Naive thymus-derived CD4-positive, alpha-beta T cell (primary cell): ENCODE measurements around the gene APPL2. TPM values are rescaled to one million over a fixed set of nuclear protein-coding genes. Genes with fewer than 3 reads are reported as not detected.

Experiments
- ATAC-seq: fragments of 150-1000 bp; cut with Tn5 transposase; 2 replicates; pipeline ENCODE4 v1.10.0; 2021; ENCODE audit warnings: mild to moderate bottlenecking, moderate library complexity
- CTCF ChIA-PET: fragments of 350-600 bp; sonication (Branson Sonifier 250); formaldehyde crosslinking; loops from one replicate; lab custom pipeline; 2021; ENCODE audit warnings: antibody characterized with exemption; lab: Charles Lee
- POLR2A ChIA-PET: fragments of 350-600 bp; sonication (Branson Sonifier 250); formaldehyde crosslinking; loops from one replicate; lab custom pipeline; 2021; ENCODE audit warnings: antibody characterized with exemption, inconsistent platforms; lab: Charles Lee
- DNase-seq, 9 donors: peaks; one replicate each; pipeline versions ENCODE4 v3.0.0 to v3.0.0-alpha.2; 2020 to 2022; ENCODE audit warnings: mixed read lengths in 1 of 9
- H3K27ac ChIP-seq: one replicate; pipeline ENCODE4 v1.7.0; 2013; ENCODE audit warnings: mild to moderate bottlenecking, low read depth, low read length, moderate library complexity
- H3K27me3 ChIP-seq, 2 donors: one replicate each; pipeline ENCODE4 v1.7.0; 2013; ENCODE audit warnings: low read length in 2 of 2, mild to moderate bottlenecking in 2 of 2, moderate library complexity in 2 of 2; ENCODE audit not compliant: control insufficient read depth in 2 of 2, insufficient read depth in 2 of 2
- H3K36me3 ChIP-seq, 3 experiments: 1 replicate in 2 of 3; 2 replicates in 1 of 3; pipeline ENCODE4 v1.7.0; 2013; ENCODE audit warnings: low read length in 3 of 3, mild to moderate bottlenecking in 3 of 3, moderate library complexity in 1 of 3; ENCODE audit not compliant: insufficient read depth in 3 of 3, control insufficient read depth in 2 of 3
- H3K4me1 ChIP-seq, 2 donors: one replicate each; pipeline ENCODE4 v1.7.0; 2013; ENCODE audit warnings: low read length in 2 of 2, mild to moderate bottlenecking in 2 of 2, moderate library complexity in 1 of 2; ENCODE audit not compliant: control insufficient read depth in 2 of 2, insufficient read depth in 2 of 2
- H3K4me3 ChIP-seq: 2 replicates; pipeline ENCODE4 v1.7.0; 2013; ENCODE audit warnings: mild to moderate bottlenecking, low read length
- H3K9me3 ChIP-seq, 3 experiments: 1 replicate in 2 of 3; 2 replicates in 1 of 3; pipeline ENCODE4 v1.7.0; 2013; ENCODE audit warnings: low read length in 3 of 3; ENCODE audit not compliant: control insufficient read depth in 2 of 3
- H3K27ac Mint-ChIP-seq, 9 donors: one replicate each; pipeline ENCODE4 v1.8.0; 2020 to 2022; ENCODE audit warnings: mixed read lengths in 9 of 9, mild to moderate bottlenecking in 8 of 9, moderate library complexity in 5 of 9, inconsistent platforms in 2 of 9
- H3K27me3 Mint-ChIP-seq, 5 donors: one replicate each; pipeline ENCODE4 v1.8.0; 2021 to 2022; ENCODE audit warnings: mixed read lengths in 5 of 5, mild to moderate bottlenecking in 1 of 5
- H3K36me3 Mint-ChIP-seq, 5 donors: one replicate each; pipeline ENCODE4 v1.8.0; 2020 to 2022; ENCODE audit warnings: mixed read lengths in 5 of 5, mild to moderate bottlenecking in 3 of 5, inconsistent platforms in 1 of 5
- H3K4me1 Mint-ChIP-seq, 7 donors: one replicate each; pipeline ENCODE4 v1.8.0; 2020 to 2022; ENCODE audit warnings: mixed read lengths in 7 of 7, mild to moderate bottlenecking in 3 of 7, inconsistent platforms in 1 of 7
- H3K4me3 Mint-ChIP-seq, 10 donors: one replicate each; pipeline ENCODE4 v1.8.0; 2020 to 2022; ENCODE audit warnings: mild to moderate bottlenecking in 10 of 10, mixed read lengths in 10 of 10, moderate library complexity in 6 of 10, inconsistent platforms in 2 of 10
- H3K9me3 Mint-ChIP-seq, 11 donors: one replicate each; pipeline ENCODE4 v1.8.0; 2020 to 2022; ENCODE audit warnings: mixed read lengths in 11 of 11, mild to moderate bottlenecking in 4 of 11, inconsistent platforms in 1 of 11, moderate library complexity in 1 of 11
- intact Hi-C, 2 donors: fragments of 100-400 bp; cut with micrococcal nuclease; formaldehyde crosslinking; loops; one replicate each; pipeline ENCODE4 v1.15.1; 2023
- polyA plus RNA-seq, 2 donors: library from polyadenylated mRNA; unstranded; fragments of 300-500 nt; fragmentation: Illumina TruSeq; gene quantifications; one replicate each; pipeline ENCODE4 v1.2.3, GENCODE V29; 2021
- total RNA-seq, 6 experiments: library from RNA in 5 of 6; stranded (reverse) in 5 of 6; gene quantifications; 1 replicate in 5 of 6; 2 replicates in 1 of 6; pipeline ENCODE4 v1.2.3 and lab custom pipeline; 2021 to 2026

APPL2 gene
- total and polyA plus RNA-seq, 7 experiments from 2014 or later: 10.1 to 74.5 (median 39.8) TPM

GRCh38 chr12:105158876-105159275, 77.1 kb downstream of the APPL2 start:
- no peak overlapping the region for H3K4me3 ChIP-seq
- no peaks in the 10 kb centered on the region for H3K9me3 Mint-ChIP-seq
- H3K4me1 ChIP-seq: no peaks in the 10 kb centered on the region
- peaks cover 0 to 42% (median 15%) of the 10 kb centered on the region in 3 experiments for H3K36me3 ChIP-seq
- peaks cover 15 to 44% (median 35%) of the 10 kb centered on the region in 5 donors for H3K36me3 Mint-ChIP-seq
- H3K4me3 Mint-ChIP-seq: no peak overlapping the region
- H3K27me3 ChIP-seq: no peaks in the 10 kb centered on the region
- H3K27ac ChIP-seq: no peak overlapping the region
- ATAC-seq (no peak), DNase-seq (no peak)
- peak overlapping the region in 4 of 9 donors; percentile 11 to 62 (median 40) for H3K27ac Mint-ChIP-seq
- no peaks in the 10 kb centered on the region for H3K9me3 ChIP-seq
- ChIA-PET CTCF (no interaction called here), POLR2A (no interaction called here)
- intact Hi-C loops: no loop called here
- peaks cover 0 to 12% (median 3%) of the 10 kb centered on the region in 7 donors for H3K4me1 Mint-ChIP-seq
- no peaks in the 10 kb centered on the region for H3K27me3 Mint-ChIP-seq

- Mint-ChIP-seq H3K9me3 (no peaks in the 10 kb centered on the region), H3K27me3 (no peaks in the 10 kb centered on the region), H3K27ac (peak overlapping the region in 1 of 9 donors; percentile 24), H3K4me3 (no peak overlapping the region), H3K4me1 (peaks cover 0 to 7% (median 3%) of the 10 kb centered on the region in 7 donors), H3K36me3 (peaks cover 7 to 35% (median 35%) of the 10 kb centered on the region in 5 donors)
- no peaks in the 10 kb centered on the region for H3K4me1 ChIP-seq
- no peak for DNase-seq
- ChIA-PET CTCF (no interaction called here), POLR2A (no interaction called here)
- no peaks in the 10 kb centered on the region for H3K27me3 ChIP-seq
- peaks cover 0 to 47% (median 19%) of the 10 kb centered on the region in 3 experiments for H3K36me3 ChIP-seq
- no peaks in the 10 kb centered on the region for H3K9me3 ChIP-seq
- ATAC-seq: no peak
- intact Hi-C loops: no loop called here
- H3K27ac ChIP-seq: no peak overlapping the region
- H3K4me3 ChIP-seq: no peak overlapping the region
These were observed 78.4 kb downstream of the APPL2 start for GRCh38 chr12:105157606-105158005.

- Mint-ChIP-seq H3K4me1 (peaks cover 0 to 7% (median 3%) of the 10 kb centered on the region in 7 donors), H3K27me3 (no peaks in the 10 kb centered on the region), H3K36me3 (peaks cover 7 to 36% (median 27%) of the 10 kb centered on the region in 5 donors), H3K9me3 (no peaks in the 10 kb centered on the region), H3K4me3 (no peak overlapping the region), H3K27ac (peak overlapping the region in 3 of 9 donors; percentile 33 to 81 (median 76))
- intact Hi-C loops: no loop called here
- POLR2A ChIA-PET: interaction anchor here (0.7 kb wide), 1 partner anchor 14 kb away, joined by 3 read pairs; no protein-coding TSS in a partner anchor
- H3K4me1 ChIP-seq: no peaks in the 10 kb centered on the region
- no peak overlapping the region for H3K27ac ChIP-seq
- H3K4me3 ChIP-seq: no peak overlapping the region
- H3K36me3 ChIP-seq: peaks cover 0 to 61% (median 21%) of the 10 kb centered on the region in 3 experiments
- H3K27me3 ChIP-seq: no peaks in the 10 kb centered on the region
- H3K9me3 ChIP-seq: no peaks in the 10 kb centered on the region
- no peak for ATAC-seq
- no peak for DNase-seq
- CTCF ChIA-PET: no interaction called here
These were observed 79.7 kb downstream of the APPL2 start for GRCh38 chr12:105156260-105156659.

GRCh38 chr12:105142259-105142658, 93.7 kb downstream of the APPL2 start:
- no peak overlapping the region for H3K4me3 Mint-ChIP-seq
- ChIA-PET CTCF (no interaction called here), POLR2A (interaction anchor here (0.6 kb wide), 1 partner anchor 14 kb away, joined by 3 read pairs; no protein-coding TSS in a partner anchor)
- H3K4me3 ChIP-seq: no peak overlapping the region
- H3K27ac ChIP-seq: no peak overlapping the region
- intact Hi-C loops: no loop called here
- H3K4me1 ChIP-seq: no peaks in the 10 kb centered on the region
- no peak for DNase-seq
- no peak for ATAC-seq
- H3K9me3 ChIP-seq: no peaks in the 10 kb centered on the region
- H3K36me3 ChIP-seq: peaks cover 0 to 34% (median 0%) of the 10 kb centered on the region in 3 experiments
- H3K27me3 ChIP-seq: no peaks in the 10 kb centered on the region
- peaks cover 0 to 29% (median 19%) of the 10 kb centered on the region in 5 donors for H3K36me3 Mint-ChIP-seq
- no peaks in the 10 kb centered on the region for H3K27me3 Mint-ChIP-seq
- H3K4me1 Mint-ChIP-seq: peaks cover 0 to 11% (median 2%) of the 10 kb centered on the region in 7 donors
- no peaks in the 10 kb centered on the region for H3K9me3 Mint-ChIP-seq
- no peak overlapping the region for H3K27ac Mint-ChIP-seq

DNA sequence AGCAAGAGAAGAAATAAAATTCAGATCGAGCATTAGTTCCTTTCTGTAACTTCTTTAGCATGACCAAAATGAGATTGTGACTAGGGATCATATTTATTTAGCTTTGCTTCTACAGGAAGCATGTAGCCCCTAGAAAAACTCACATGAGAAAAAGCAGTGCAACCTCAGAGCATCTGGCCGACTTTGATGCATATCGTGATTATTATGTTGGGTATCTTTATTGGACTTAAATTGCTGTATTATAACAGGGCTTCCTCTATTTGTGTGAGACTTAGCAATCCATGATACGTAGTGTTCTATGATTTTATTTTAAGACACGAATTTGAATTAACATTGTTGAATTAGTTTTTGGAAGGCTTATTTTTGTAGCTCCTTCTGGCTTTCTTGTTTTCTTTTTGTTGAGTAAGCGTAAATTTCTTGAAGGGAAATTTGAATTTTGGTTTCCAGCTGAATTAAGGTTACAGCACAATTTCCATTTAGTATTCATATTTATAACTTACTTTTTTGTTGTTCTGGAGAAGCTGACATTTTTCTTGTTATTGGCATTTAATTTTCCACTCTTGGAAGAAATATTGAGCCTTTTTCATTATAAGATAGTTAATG, 94.6 kb downstream of the APPL2 start:
- POLR2A ChIA-PET: no interaction called here

GRCh38 chr12:105138248-105138647, 97.7 kb downstream of the APPL2 start:
- CTCF ChIA-PET: interaction anchor here (0.6 to 1.0 kb wide), 2 partner anchors 56 to 1131 kb away, joined by 3 to 4 read pairs; no protein-coding TSS in a partner anchor
- Histone ChIP-seq H3K4me3 (no peak overlapping the region), H3K27me3 (no peaks in the 10 kb centered on the region), H3K36me3 (peaks cover 0 to 43% (median 0%) of the 10 kb centered on the region in 3 experiments), H3K9me3 (no peaks in the 10 kb centered on the region), H3K4me1 (no peaks in the 10 kb centered on the region), H3K27ac (no peak overlapping the region)
- ATAC-seq: no peak
- POLR2A ChIA-PET: no interaction called here
- no peak for DNase-seq
- H3K27me3 Mint-ChIP-seq: no peaks in the 10 kb centered on the region
- peak overlapping the region in 1 of 9 donors; percentile 37 for H3K27ac Mint-ChIP-seq
- peaks cover 9 to 39% (median 27%) of the 10 kb centered on the region in 5 donors for H3K36me3 Mint-ChIP-seq
- intact Hi-C loops: no loop called here
- H3K4me3 Mint-ChIP-seq: no peak overlapping the region
- H3K9me3 Mint-ChIP-seq: no peaks in the 10 kb centered on the region
- peaks cover 11 to 42% (median 31%) of the 10 kb centered on the region in 7 donors for H3K4me1 Mint-ChIP-seq

More for the DNA sequence above, 94.6 kb downstream of the APPL2 start:
- Histone ChIP-seq H3K36me3 (peaks cover 0 to 37% (median 0%) of the 10 kb centered on the region in 3 experiments), H3K27me3 (no peaks in the 10 kb centered on the region), H3K27ac (no peak overlapping the region), H3K4me1 (no peaks in the 10 kb centered on the region), H3K4me3 (no peak overlapping the region), H3K9me3 (no peaks in the 10 kb centered on the region)
- CTCF ChIA-PET: interaction anchor here (0.8 kb wide), 1 partner anchor 9 kb away, joined by 3 read pairs; no protein-coding TSS in a partner anchor
- DNase-seq (no peak), ATAC-seq (no peak)
- intact Hi-C loops: no loop called here
- Mint-ChIP-seq H3K4me1 (peaks cover 3 to 20% (median 9%) of the 10 kb centered on the region in 7 donors), H3K4me3 (no peak overlapping the region), H3K9me3 (no peaks in the 10 kb centered on the region), H3K27ac (no peak overlapping the region), H3K27me3 (no peaks in the 10 kb centered on the region), H3K36me3 (peaks cover 3 to 25% (median 19%) of the 10 kb centered on the region in 5 donors)
